HG02840 (cell line): ENCODE measurements around the gene GLYATL3.

Experiments
- ATAC-seq: cut with Tn5 transposase; IDR thresholded peaks from one replicate; pipeline ENCODE4 v1.9.1; 2021; ENCODE audit warnings: mild to moderate bottlenecking, moderate library complexity, moderate number of reproducible peaks; ENCODE audit not compliant: unreplicated experiment, low FRiP score

GLYATL3 gene

DNA sequence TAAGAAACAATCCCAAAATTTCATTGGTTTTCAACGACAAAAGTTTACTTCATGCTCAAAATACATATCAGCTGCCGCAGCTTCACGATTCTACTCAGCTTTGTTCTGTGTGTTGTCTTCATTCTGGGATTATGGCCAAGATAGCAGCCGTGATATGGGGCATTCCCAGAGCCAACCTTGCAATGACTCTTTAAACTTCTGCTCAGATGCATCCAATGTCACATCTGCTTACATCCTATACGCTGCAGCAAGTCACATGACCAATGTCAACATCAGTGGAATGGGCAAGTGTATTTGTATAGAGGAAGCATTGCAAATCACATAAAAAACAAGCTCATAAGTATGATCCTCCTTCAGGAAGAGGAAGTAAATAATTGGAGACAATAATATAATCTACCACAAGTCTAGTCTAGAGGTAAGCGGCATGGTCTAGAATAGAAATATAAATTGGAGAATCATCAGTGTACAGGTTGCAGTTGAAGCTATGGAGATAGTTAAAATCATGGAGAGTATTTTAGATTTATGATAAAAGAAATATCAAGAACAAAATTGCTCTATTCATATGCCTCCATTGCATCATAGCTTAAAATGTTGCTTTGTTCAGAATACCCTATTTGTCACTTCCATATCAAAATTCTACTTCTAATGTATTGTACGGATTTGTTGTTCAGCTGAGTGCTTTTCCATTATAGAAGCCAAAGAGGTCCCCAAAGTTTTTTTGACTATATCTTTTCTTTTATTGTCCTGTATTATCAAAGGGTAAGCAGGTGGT is 43.5 kb downstream of the GLYATL3 start:
- no peak for ATAC-seq

DNA sequence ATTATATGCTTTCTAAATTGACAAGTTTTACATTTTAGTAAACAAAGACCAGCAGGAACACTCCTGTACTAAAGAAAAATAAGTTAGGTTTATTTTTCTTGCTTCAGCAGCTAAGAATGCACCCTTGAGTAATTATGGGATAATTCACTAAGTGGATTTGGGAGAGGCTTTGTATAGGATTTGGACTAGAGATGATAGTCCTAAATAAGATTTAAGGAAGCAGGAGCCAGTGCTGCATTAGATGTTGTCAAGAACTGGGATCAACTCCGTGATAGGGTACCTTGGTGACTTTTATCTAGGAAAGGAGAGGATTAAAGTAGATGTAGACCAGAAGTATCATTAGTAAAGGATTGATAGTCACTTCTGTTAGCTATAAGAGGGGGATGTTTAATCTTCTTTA is 46.6 kb downstream of the GLYATL3 start:
- no peak for ATAC-seq

DNA sequence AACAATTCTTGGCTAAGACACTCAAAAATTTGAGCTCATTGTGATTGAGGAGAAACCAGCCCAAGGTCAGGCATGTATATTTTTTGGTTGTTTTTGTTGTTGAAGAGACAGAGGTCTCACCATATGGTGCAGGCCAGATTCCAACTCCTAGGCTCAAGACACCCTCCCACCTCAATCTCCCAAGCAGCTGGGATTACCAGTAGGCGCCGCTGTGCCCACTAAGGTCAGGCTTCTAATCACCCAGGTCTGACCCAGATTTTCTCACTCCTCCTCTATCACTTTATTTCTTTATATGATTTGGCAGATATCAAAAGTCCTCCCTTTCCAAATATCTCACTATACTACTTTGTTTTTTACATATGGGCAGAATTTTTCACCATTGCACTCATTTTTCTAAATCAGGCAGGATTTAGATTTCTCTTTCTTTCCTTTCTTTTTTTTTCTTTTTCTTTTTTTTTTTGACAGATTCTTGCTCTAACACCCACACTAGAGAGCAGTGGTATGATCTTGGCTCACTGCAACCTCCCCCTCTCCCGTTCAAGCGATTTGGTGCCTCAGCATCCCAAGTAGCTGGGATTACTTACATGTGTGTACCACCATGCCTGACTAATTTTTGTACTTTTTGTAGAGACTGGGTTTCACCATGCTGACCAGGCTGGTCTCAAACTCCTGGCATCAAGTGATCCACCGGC is 49.0 kb downstream of the GLYATL3 start:
- no peak for ATAC-seq

DNA sequence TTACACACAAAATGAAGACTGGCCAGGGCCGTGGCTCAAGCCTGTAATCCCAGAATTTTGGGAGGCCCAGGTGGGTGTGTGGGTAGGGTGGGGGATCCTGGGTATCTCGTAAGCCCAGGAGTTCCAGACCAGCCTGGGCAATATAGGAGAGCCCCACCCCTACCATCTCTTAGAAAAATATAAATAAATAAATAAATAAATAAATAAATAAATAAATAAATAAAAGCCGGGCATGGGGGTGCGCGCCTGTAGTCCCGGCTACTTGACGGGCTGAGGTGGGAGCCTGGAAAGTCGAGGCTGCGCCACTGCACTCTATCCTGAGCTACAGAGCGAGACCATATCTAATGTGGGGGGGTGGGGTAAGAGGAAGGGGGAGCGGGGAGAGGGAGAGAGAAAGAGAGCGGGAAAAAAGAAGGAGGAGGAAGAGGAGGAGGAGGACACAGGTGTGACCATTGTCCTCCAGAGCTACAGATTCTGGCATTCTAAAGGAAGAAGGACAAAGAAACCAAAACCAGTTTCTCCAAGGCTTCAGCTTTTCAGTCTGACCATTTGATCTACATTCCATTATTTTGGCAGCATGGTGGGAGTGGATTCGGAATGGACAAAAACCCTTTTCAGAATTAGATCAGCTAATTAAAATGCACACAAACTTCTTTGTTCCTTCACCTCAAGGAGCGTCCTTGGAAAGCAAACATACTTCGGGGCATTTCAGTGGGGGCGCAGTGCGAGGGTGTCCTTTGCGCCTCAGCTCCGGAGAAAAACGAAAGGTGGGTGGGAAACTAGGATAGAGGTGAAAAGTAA is 50.2 kb downstream of the GLYATL3 start:
- no peak for ATAC-seq

DNA sequence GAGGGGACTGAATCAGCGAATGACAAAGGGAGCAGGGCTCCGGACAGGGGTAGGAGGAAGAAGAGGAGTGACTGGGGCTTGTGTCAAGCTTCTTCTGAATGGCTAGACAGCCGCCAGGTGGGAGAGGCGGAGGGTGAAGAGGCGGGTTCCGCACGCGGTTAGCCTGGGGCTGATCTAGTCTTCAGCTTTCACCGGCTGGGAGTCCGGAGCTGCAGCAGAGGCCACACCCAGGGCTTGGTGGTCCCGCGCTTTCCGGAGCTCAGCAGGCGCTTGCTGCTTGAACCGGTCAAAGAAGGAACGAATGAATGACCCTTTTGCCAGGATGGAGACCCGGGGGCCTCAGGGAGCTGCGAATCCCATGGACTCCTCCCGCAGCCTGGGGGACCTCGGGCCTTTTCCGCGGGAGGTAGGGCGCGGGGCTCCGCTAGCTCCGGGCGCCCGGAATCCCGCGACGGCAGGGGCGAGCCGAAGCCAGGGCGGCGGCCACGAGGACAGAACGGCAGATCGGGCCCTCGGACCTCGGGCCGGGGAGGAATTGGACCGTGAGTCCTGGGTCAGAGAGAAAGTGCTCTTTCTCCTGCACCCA is 50.9 kb downstream of the GLYATL3 start, which contains the start of gene C6orf141:
C6orf141 (plus strand) TSS at position 177 of the 586 bp plus-strand sequence; CDS start at position 302, 125 bp downstream.
- peak; percentile 54 for ATAC-seq

DNA sequence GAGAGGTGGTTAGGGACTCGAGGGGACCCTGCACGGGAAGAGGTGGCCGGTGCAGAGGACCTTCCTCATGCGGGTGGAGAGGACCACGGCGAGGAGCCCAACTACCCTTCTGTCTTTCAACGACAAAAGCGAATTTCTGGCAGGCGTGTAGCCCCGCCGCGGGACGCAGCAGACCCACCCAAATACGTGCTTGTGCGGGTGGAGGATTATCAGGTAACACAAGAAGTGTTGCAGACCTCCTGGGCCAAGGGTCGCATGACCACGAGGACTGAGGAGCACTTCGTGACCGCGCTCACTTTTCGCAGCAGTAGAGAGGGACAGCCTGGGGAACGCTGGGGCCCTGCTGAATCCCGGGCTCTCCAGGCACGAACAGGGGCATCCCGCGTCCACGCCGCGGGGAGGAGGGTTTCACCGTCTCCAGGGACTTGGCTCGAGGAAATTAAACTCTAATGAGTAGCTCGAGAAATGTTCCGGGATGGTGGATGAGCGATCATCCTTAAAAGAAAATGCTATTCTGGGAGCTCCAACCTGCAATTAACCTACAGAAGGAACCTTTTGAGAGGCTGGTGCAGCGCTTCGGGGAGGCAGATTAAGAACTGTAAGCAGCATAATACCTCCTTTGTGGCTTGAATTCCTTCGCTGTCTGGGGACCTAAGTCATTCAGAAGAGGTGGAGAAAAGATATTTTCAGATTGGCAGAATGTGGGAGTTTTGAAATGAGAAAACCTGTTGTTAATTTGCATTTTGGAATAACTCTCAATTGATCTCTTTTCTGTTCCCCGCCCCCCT is 51.5 kb downstream of the GLYATL3 start:
- peak; percentile 37 for ATAC-seq

DNA sequence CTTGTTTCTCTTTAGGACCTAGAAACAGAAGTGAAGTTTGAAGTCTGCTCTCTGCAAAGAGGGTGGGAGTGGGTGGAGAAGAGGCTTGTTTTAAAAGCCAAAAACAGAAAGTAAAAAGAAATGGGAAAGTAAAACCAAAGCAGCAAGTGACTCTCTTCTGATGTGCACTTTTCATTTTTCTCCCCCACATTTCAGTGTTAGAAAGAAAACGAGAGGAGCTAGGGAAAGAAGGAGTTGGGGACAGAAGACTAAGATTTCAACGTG is 52.1 kb downstream of the GLYATL3 start:
- ATAC-seq = peak; percentile 29

DNA sequence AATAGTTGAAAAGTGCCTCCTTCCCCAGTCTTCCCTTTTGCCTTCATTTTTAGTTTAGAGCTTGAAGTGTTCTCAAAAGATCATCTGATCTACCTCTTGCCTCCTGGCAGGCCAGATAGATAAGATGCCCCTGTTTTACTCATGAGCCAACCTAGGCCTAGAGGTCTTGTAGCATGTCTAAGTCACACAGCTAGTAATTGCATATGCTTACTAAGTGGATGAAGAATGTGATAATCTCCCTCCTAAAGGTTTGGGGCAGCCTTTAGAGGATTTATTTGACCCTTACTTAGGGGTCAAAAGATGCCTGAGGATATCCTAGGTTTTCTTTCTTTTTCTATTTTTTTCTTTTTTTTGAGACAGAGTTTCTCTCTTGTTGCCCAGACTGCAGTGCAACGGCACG is 52.9 kb downstream of the GLYATL3 start:
- no peak for ATAC-seq

DNA sequence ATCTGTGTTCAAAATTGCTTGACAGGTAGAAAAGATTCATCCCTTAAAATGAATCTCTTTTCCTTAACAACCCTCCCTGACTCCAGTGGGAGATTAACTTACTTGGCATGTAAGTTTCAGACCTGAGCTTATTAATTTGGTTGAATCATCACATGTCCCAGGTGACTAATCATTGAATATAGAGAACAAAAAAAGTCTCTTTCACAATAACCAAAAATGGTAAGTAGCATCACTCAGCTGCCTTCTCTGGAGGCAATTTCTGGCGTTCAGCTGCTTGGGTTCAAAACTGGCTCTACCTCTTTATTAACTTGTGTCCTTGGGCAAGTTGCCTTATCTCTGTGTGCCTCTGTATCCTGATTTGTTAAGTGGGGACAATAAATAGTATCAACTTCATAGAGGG is 53.7 kb downstream of the GLYATL3 start:
- ATAC-seq = no peak

DNA sequence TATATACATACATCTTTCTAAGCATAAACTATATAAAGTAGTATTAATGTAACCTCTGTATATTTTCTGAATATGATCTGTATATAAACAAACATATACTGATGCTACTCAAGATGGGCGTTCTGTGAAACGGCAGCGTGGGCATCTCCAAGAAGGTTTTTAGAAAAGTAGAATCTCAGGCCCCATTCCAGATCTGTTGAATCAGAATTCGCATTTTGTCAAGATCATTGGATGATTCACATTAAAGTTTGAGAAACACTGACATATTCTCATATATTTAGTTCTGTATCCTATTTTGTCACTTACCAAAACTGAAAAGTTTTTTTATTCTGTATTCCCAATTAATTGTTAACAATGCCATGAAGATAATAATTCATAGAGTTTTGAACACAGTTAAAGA is 56.2 kb downstream of the GLYATL3 start:
- no peak for ATAC-seq

DNA sequence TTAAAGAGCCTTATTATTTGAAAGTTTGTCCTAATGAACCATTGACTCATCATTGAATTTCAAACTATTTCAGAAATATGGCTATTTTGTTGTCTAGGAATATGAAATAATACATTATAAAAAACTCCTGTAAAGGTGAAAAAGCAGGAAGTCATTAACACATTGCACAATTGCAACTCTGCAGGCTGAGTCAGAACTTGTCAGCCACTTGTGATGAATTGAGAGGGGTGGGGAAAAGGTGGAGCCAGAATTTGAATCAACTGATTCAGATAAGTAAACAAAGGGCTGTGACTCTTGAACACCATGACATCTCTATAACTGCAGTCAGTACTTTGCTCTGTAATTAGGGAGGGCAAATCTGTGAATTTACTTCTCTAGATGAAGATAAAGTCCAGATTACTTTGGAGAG is 56.7 kb downstream of the GLYATL3 start:
- ATAC-seq = no peak

DNA sequence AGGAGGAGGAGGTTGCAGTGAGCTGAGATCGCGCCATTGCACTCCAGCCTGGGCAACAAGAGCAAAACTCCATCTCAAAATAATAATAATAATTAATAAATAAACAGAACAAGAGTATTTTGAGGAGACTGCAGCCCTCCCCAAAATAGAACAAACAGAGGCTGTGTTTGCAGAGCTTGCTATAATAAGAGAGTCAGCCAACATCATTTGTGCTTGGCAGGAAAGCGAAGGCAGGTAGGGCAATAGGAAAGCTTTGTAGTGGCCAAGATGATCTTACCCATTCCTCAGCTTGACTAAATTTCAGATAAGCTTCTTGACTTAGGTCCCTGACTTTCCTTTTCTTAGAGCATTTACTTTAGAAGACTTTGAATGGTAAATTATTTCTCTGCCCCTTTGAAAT is 57.5 kb downstream of the GLYATL3 start:
- ATAC-seq = no peak

DNA sequence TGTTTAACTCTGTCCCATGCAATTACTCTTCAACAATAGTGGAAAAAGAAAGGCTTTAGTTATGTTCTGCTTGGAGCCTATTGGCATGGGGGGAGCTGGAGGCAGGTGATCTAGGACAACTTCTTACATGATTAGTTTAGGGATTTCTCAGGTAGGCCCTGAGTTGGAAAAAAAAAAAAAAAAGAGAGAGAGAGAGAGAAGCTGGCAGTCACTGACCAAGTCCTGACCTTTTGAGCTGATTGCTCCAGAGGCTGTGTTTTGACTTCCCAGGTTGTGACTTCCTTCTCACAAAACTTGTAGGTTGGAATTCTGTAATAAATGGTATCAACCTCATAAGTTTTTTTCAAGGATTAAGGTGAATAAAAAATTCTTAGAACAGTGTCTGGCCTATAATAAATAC is 58.5 kb downstream of the GLYATL3 start:
- ATAC-seq = no peak

DNA sequence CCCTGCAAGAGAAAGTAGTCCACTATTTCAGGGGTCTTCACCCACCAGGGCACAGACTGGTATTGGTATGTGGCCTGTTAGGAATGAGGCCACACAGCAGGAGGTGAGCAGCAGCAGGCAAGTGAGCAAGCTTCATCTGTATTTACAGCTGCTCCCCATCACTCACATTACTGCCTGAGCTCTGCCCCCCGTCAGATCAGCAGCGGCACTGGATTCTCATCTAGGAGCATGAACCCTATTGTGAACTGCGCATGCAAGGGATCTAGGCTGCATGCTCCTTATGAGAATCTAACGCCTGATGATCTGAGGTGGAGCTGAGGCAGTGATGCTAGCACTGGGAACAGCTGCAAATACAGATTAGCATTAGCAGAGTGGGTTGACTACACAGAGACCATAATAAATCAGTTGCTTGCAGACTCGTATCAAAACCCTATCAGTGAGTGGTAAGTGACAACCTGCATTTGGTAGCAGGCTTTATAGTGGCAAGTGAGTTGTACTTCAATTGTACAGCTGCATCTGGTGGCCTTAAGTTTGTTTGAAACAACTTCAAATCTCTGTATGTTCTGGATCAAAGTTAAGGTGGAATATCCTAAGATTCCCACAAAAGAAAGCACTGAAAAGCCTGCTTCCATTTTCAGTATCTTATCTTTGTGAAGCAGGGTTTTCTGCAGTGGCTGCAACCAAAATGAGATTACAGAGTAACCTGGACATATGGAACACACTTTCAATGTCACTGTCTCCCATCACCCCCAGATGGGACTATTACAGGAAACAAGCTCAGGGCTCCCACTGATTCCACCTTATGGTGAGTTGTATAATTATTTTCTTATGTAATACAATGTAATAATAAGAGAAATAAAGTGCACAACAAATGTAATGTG is 63.5 kb downstream of the GLYATL3 start:
- ATAC-seq = no peak

DNA sequence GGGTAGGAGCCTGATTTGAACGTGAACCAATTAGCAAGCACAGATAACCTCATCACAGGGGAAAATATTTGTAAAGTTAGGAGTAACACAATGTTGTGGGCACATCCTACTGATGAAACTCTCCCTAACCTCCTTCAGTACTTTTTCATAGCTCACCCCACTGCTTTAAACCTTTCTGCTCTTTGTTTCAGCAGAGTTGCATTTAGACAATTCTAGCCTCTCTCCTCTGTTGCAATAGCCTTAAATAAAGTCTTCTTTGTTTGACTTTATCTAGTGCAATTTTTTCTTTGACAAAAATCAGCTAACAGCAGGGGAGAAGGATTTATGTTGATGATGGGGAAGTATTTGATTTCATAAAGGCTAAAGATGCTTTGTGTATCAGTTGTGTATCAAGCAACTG is 64.8 kb downstream of the GLYATL3 start:
- no peak for ATAC-seq

DNA sequence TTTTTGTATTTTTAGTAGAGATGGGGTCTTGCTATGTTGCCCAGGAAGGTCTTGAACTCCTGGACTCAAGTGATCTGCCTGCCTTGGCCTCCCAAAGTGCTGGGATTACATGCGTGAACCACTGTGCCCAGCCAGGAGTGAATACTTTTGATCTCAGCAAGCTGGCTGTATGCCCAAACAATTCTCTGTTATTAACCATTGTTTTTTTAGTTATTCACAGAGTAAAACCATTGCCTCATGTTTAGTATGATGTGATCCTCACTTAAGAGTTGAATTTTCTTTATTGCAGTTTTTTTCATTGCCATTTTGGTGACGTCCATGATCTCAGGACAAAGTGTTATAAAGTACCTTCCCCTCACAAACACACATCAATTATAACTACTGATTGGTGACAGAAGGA is 65.5 kb downstream of the GLYATL3 start:
- no peak for ATAC-seq

DNA sequence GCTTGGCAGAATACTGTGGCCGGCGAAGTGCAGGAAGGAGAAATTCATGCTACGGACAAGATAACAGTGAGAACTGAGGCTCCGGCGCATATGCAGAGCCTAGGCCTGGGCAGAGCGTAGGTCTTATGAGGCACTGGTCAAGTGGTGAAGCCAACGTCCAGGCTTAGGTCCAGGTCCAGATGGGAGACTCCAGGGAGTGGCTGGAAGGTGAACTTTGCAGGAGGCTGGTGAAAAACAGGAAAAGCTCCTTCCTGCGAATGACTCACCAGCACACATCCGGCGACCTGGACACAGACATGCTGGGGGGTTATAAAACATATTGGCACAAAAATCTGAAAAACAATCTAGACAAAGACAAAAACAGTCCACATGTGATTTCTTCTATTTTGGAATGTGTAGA is 66.1 kb downstream of the GLYATL3 start:
- no peak for ATAC-seq

DNA sequence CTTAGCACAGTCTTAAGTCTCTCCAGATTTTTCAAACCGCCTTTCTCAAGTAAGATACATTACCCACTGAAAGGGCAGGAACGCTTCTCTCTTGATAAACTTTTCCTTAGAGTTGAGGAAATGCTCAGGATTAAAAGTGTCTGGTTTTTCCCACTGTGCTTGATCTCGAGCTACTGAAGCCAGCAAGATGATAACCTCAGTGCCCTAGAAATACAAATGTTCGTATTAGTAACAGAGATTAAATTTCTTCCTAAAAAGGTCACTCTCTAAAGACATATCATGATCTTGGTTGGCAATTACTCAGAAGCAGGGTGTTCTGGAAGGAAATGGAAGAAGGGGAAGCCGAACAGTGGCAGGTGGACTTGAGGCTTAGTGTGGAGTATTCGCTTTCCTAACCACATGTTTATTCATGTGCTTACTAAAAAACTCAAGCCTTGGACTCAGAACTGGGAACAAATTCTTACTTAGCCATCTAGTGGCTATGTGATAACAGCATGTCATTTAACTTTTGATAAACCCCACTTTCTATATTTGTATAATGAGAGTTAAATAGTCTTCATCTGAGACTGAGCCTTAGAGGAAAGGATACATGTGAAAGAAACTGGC is 70.9 kb downstream of the GLYATL3 start:
- no peak for ATAC-seq

DNA sequence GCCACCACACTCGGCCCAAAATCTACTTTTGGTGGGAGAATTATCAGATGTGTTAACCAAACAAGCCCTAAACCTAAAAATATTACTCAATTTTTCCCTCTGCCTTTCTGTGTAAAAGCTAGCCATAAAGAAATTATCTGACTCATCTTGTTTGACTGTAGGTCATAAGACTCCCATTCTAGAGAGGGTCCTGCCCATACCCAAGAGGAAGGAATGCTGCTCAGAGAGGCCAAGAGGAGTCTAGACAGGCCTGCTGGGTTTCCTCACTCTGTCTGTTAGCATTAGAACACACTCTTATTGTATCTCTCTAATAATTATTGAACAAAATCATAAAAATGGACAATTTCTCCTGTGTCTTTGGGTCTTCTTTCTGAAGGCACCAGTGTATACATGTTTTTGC is 76.9 kb downstream of the GLYATL3 start:
- no peak for ATAC-seq
